Measurements from ENCODE around the gene IGF2BP3. TPM values are rescaled to one million over a fixed set of nuclear protein-coding genes. Genes with fewer than 3 reads are reported as not detected.

IGF2BP3 gene
- total RNA-seq, 1 donor from 2014 or later, result 44.0 TPM

GRCh38 chr7:23469150-23469960, 936 bp downstream of the IGF2BP3 start:
- TF ChIP-seq CTCF (IDR thresholded peaks at IDR 0.05; ENCODE audit: insufficient read depth, low read length, poor library complexity, severe bottlenecking), result no peak
- Histone ChIP-seq H3K36me3 (ENCODE audit: control insufficient read depth, insufficient read depth, low read length) (no peaks in the 10 kb centered on the region), H3K27me3 (ENCODE audit: control insufficient read depth, insufficient read depth, low read length) (no peaks in the 10 kb centered on the region), H3K4me3 (ENCODE audit: low read depth, low read length) (peak overlapping the region; percentile 91)
- no peak for DNase-seq (ENCODE audit: low read depth)

- no peak for DNase-seq (ENCODE audit: low read depth)
- Histone ChIP-seq H3K4me3 (ENCODE audit: low read depth, low read length) (peak overlapping the region; percentile 91), H3K36me3 (ENCODE audit: control insufficient read depth, insufficient read depth, low read length) (no peaks in the 10 kb centered on the region), H3K27me3 (ENCODE audit: control insufficient read depth, insufficient read depth, low read length) (no peaks in the 10 kb centered on the region)
- TF ChIP-seq CTCF (IDR thresholded peaks at IDR 0.05; ENCODE audit: insufficient read depth, low read length, poor library complexity, severe bottlenecking), result no peak
Observed at GRCh38 chr7:23468526-23469149, 1.7 kb downstream of the IGF2BP3 start.

- DNase-seq (ENCODE audit: low read depth), result no peak
- Histone ChIP-seq H3K27me3 (ENCODE audit: control insufficient read depth, insufficient read depth, low read length) (no peaks in the 10 kb centered on the region), H3K4me3 (ENCODE audit: low read depth, low read length) (peak overlapping the region; percentile 91), H3K36me3 (ENCODE audit: control insufficient read depth, insufficient read depth, low read length) (no peaks in the 10 kb centered on the region)
- no peak for TF ChIP-seq CTCF (IDR thresholded peaks at IDR 0.05; ENCODE audit: insufficient read depth, low read length, poor library complexity, severe bottlenecking)
Observed at GRCh38 chr7:23467806-23468525, 2.3 kb downstream of the IGF2BP3 start.

GRCh38 chr7:23467291-23467805, 2.9 kb downstream of the IGF2BP3 start:
- no peak for TF ChIP-seq CTCF (IDR thresholded peaks at IDR 0.05; ENCODE audit: insufficient read depth, low read length, poor library complexity, severe bottlenecking)
- DNase-seq (ENCODE audit: low read depth), result no peak

GRCh38 chr7:23462846-23463245, 7.4 kb downstream of the IGF2BP3 start:
- peak; percentile 29 for TF ChIP-seq CTCF (IDR thresholded peaks at IDR 0.05; ENCODE audit: insufficient read depth, low read length, poor library complexity, severe bottlenecking)
- no peak for DNase-seq (ENCODE audit: low read depth)
- no peak overlapping the region for H3K4me3 ChIP-seq (ENCODE audit: low read depth, low read length)
- no peaks in the 10 kb centered on the region for H3K27me3 ChIP-seq (ENCODE audit: control insufficient read depth, insufficient read depth, low read length)
- H3K36me3 ChIP-seq (ENCODE audit: control insufficient read depth, insufficient read depth, low read length), result no peaks in the 10 kb centered on the region

More at GRCh38 chr7:23467291-23467805, 2.9 kb downstream of the IGF2BP3 start:
- H3K27me3 ChIP-seq (ENCODE audit: control insufficient read depth, insufficient read depth, low read length), result no peaks in the 10 kb centered on the region
- no peaks in the 10 kb centered on the region for H3K36me3 ChIP-seq (ENCODE audit: control insufficient read depth, insufficient read depth, low read length)
- peak overlapping the region; percentile 91 for H3K4me3 ChIP-seq (ENCODE audit: low read depth, low read length)

Measured in kidney epithelial cell (primary cell).